Activated CD8-positive, alpha-beta memory T cell treated with anti-CD3 and anti-CD28 coated beads for 24 hours (primary cell): ENCODE results near the gene TMEM170B.
A peak's percentile ranks its signal among the peaks of the same experiment; 100 is the strongest.
"Not testable (repeated sequence)": the region's sequence is repeated elsewhere in the genome, so short reads cannot be mapped to it uniquely, and the experiment has no call there.

Experiments used
- DNase-seq: peaks from one replicate; pipeline ENCODE4 v3.0.0-alpha.2; 2020

TMEM170B gene

DNA sequence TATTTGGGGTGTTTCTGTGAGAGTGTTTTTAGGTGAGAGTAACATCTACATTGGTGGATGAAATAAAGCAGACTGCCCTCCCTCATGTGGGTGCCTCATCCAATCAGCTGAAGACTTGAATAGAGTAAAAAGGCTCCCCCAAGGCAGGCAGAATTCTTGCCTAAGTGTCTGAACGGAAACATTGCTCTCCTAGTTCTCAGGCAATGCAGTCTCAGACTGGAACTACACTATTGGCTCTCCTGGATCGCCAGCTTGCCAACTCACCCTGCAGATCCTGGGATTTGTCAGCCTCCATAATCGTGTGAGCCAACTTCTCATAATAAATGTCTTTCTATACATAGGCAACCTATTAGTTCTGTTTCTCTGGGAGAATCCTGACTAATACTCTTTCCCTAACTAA, 5.5 kb upstream of the TMEM170B start:
- DNase-seq: no peak

- no peak for DNase-seq
These were observed 3.0 kb upstream of the TMEM170B start for GRCh38 chr6:11534561-11534960.

- no peak for DNase-seq
These were observed 1.7 kb upstream of the TMEM170B start for GRCh38 chr6:11535801-11536230.

GRCh38 chr6:11536795-11537194, 754 bp upstream of the TMEM170B start:
- peak; percentile 58 for DNase-seq

DNA sequence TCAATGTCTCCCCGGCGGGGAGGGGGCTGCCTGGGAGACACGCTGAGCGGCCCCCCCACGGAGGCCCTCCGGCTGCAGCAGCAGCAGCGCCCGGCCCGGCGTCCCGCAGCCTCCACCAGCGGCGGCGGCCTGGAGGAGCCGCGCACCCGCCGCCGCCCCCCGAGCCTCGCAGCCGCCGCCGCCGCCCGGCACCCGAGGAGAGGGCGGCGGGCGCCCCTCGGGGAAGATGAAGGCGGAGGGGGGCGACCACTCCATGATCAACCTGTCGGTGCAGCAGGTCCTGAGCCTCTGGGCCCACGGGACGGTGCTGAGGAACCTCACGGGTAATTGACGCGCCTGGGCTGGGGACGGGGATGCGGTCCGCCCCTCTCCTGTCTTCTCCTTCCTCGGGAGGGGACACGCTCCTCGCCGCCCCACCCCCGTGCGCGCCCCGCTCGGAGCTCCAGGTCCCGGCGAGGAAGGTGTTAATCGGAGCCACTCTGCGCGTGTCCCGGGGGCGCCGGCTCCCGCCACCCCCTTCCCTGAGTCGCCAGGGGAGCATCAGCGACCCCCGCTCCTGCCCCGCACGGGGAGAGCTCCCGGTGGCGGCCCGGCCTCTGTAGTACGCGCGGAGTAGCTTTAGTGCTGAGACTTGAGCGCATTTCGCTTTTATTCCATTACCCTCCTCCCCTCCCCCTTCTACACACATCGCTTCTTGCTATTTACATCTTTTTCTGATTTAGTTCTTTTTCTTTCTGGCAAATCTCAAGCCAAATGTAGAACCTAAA, 686 bp downstream of the TMEM170B start:
- DNase-seq: peak; percentile 76

GRCh38 chr6:11538819-11539468, 1.4 kb downstream of the TMEM170B start:
- DNase-seq: no peak

DNA sequence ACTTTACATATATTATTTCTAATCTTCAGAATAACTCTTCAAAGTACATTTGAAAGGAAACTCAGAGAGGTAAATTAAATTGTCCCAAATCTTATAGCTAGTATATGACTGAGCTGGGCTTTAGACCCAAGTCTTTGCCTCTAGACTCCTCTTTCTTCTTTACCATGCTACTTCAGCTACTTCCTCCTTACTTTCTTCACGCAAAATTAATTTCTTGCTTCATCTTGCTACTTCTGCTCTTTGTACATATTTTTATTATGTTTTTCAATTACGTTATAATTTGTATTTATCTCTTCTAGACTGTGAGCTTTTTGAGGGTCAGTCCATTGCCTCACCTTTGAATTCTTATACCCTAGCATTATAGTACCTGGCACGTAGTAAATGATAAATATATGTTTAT, 5.3 kb downstream of the TMEM170B start:
- no peak for DNase-seq

DNA sequence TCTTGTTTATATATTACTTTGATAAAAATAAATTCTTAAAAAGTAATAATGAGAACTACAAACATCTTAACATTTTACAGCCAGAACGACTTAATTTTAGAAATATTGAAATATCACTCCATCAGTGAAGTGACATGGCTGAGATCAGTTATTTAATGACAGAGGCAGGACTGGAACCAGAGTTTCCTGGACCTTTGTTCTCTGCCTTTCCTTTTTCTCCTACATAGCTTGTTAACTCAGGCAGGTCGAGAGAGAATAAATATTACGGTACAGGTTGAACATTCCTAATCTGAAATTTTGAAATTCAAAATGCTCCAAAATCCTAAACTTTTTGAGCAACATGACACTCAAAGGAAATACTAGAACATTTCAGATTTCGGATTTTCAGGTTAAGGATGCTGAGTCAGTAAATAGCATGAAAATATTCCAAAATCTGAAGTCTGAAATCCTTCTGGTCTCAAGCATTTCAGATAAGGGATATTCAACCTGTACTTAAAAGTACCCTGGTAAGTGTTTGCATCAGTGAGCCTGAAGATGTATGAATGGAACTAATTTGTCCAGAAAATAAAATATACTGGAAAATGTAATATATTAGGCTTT, 6.5 kb downstream of the TMEM170B start:
- DNase-seq: no peak

DNA sequence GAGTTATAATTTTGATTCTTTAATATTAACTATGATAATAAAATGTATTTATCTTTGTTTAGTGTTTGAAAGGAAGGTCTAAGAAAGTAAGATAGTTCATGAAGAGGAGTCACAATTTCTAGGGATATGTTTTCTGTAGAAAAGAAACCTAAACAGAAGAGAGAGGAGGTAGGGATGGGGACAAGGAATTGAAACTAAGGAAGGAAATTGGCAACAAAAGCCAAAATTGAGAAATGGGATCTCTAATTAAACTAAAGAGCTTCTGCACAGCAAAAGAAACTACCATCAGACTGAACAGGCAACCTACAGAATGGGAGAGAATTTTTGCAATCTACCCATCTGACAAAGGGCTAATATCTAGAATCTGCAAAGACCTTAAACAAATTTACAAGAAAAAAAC, 10.3 kb downstream of the TMEM170B start:
- not testable (repeated sequence) for DNase-seq

- not testable (repeated sequence) for DNase-seq
These were observed 11.0 kb downstream of the TMEM170B start for GRCh38 chr6:11548578-11548977.

- DNase-seq: no peak
These were observed 13.5 kb downstream of the TMEM170B start for GRCh38 chr6:11551053-11551452.

GRCh38 chr6:11552442-11552841, 14.9 kb downstream of the TMEM170B start:
- DNase-seq: no peak

- no peak for DNase-seq
These were observed 16.3 kb downstream of the TMEM170B start for GRCh38 chr6:11553824-11554223.

- DNase-seq: no peak
These were observed 18.8 kb downstream of the TMEM170B start for GRCh38 chr6:11556309-11556708.

DNA sequence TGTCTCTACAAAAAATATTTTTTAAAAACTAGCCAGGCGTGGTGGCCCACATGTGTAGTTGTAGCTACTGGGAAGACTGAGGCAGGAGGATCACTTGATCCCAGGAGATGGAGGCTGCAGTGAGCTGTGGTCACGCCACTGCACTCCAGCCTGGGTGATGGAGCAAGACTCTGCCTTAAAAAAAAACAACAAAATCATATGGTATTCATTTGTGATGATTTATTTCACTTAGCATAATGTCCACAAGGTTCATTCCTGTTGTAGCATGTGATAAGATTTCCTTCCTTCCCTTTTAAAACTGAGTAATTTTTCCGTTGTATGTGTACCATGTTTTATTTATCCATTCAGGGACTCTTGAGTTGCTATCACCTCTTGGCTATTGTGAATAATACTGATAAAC, 26.2 kb downstream of the TMEM170B start:
- DNase-seq: no peak

- no peak for DNase-seq
These were observed 29.1 kb downstream of the TMEM170B start for GRCh38 chr6:11566609-11567008.

DNA sequence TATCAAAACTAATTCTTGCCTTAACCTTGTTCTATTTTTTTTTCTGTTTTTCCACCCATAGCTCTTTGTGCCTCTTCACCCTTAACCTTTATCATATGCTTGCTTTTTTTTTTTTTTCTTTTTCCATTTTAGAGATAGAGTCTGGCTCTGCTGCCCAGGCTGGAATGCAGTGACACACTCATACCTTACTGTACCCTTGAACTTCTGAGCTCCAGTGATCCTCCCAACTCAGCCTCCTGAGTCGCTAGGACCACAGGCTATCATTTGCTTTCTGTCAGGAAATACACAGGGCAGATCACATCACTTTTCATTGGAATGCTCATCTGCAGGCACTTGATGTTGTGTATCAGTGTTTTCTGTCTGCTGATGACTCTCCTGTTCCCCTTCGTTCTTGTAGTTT, 33.5 kb downstream of the TMEM170B start:
- DNase-seq: no peak

GRCh38 chr6:11575408-11576033, 38.0 kb downstream of the TMEM170B start:
- DNase-seq: no peak

DNA sequence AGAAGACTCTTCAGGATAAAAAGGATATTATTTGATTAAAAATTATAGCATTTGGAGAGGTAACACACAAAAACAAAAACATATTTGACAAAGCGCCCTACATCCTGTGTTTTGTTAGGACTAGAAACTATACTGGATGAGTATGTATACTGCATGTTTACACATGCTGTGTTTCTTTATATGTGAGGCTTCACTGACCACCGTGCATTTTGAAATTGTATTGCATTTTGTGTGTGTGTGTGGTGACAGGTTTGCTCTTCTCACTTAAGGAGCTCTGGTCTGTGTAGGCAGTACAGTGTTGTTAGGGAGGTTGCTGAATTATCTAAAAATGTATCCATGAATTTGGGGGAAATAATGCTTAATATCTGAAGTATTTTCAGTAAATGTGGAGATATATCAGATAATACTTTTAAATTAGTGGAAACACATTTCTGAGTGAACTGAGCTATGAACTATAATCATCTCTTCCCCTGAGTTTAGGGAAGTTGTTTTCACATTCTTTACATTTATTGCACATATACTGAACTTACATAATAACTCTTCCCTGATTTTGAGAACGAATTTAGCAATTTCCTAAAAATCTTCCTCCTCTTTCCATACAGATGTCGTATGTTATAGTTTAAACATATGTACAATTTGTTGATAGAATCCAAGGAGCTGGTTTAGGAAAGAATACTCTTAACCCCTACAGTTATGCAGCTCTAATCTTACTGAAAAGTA, 43.3 kb downstream of the TMEM170B start:
- no peak for DNase-seq

DNA sequence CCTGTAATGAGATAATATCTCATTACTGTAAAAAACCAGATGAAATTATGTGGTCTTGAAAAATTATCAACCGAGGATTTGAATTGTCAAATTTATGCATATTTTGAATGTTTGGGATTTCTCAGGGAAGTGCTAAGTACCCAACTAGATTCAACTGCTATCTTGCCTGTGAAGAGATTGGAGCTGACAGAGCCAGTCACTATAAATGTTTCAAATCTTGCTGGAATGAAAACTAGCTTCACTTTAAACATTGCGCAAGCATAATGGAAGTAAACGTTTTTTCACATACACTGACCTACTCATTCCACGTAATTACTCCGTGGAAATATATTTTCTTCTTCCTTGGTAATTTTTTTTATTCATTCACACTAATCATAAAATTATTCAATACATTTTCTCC, 46.7 kb downstream of the TMEM170B start:
- no peak for DNase-seq

GRCh38 chr6:11585426-11586016, 48.0 kb downstream of the TMEM170B start:
- DNase-seq: no peak

DNA sequence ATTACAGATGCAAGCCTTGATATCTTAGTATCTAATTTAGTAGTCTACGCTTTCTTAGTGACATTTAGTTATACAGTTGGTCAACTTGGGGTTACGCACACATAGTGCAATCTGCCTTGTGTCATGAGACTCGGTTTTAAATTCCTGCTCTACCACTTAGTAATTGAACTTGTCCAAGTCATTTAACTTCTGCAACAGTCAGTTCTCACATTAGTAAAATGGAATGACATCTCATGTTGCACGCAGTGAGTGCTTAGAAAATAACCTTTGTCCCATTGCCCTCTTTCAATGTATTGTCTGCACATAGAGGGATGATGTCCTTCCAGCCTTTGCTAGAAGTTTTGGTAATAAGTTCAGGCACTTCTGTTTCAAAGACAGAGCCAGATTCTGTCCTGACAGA, 48.6 kb downstream of the TMEM170B start:
- no peak for DNase-seq

- no peak for DNase-seq
These were observed 49.0 kb downstream of the TMEM170B start for GRCh38 chr6:11586536-11586935.
